Stomach (tissue), 9 donors: ENCODE data around the gene B3GNT3. TPM values are rescaled to one million over a fixed set of nuclear protein-coding genes. Genes with fewer than 3 reads are reported as not detected.
"Not testable (repeated sequence)": the region's sequence is repeated elsewhere in the genome, so short reads cannot be mapped to it uniquely, and the experiment has no call there.

Source experiments
- DNase-seq, 2 donors: peaks; one replicate each; pipeline versions ENCODE4 v3.0.0 to v3.0.0-alpha.2; 2013 to 2019
- H3K27ac ChIP-seq, 5 donors: fragments of 200-600 bp in 4 of 5; sonication (generic) in 4 of 5; one replicate each; pipeline ENCODE4 v1.5.1; 2013 to 2019; ENCODE audit warnings: mild to moderate bottlenecking in 1 of 5, moderate library complexity in 1 of 5
- H3K27me3 ChIP-seq, 3 donors: fragments of 200-600 bp; sonication (generic); one replicate each; pipeline ENCODE4 v1.5.1; 2017 to 2019; ENCODE audit warnings: mixed run types in 1 of 3
- H3K36me3 ChIP-seq, 4 donors: fragments of 200-600 bp; sonication (generic); 1 replicate in 3 of 4; 2 replicates in 1 of 4; pipeline ENCODE4 v1.5.1; 2016 to 2019
- H3K4me1 ChIP-seq, 4 donors: fragments of 200-600 bp; sonication (generic); one replicate each; pipeline ENCODE4 v1.5.1; 2016 to 2019
- H3K4me3 ChIP-seq, 4 donors: fragments of 200-600 bp; sonication (generic) in 3 of 4; one replicate each; pipeline ENCODE4 v1.5.1; 2016 to 2019; ENCODE audit warnings: mild to moderate bottlenecking in 1 of 4
- H3K9me3 ChIP-seq, 4 donors: fragments of 200-600 bp; sonication (generic); one replicate each; pipeline ENCODE4 v1.5.1; 2016 to 2019
- CTCF ChIP-seq, 7 experiments: fragments of 450-650 bp in 4 of 7; fragments of 200-600 bp in 3 of 7; sonication (generic) in 3 of 7; IDR thresholded peaks; one replicate each; pipeline ENCODE4 v1.5.1; 2016 to 2019; ENCODE audit warnings: antibody characterized with exemption in 7 of 7, control low read depth in 2 of 7, mild to moderate bottlenecking in 1 of 7
- EP300 ChIP-seq: sonication (generic); formaldehyde crosslinking; IDR thresholded peaks from one replicate; pipeline ENCODE4 v1.6.1; 2017; ENCODE audit warnings: antibody characterized with exemption
- POLR2A ChIP-seq, 4 donors: fragments of 450-650 bp; IDR thresholded peaks; one replicate each; pipeline ENCODE4 v1.6.1; 2016; ENCODE audit warnings: antibody characterized with exemption in 4 of 4, control low read depth in 2 of 4, mild to moderate bottlenecking in 1 of 4, moderate library complexity in 1 of 4
- POLR2AphosphoS5 ChIP-seq, 3 donors: sonication (generic); formaldehyde crosslinking; IDR thresholded peaks; one replicate each; pipeline ENCODE4 v1.6.1; 2016; ENCODE audit warnings: antibody characterized with exemption in 3 of 3
- WGBS, 5 donors: extraction: QIAGEN DNeasy Blood & Tissue Kit in 3 of 5; methylation state at CpG; one replicate each; pipeline versions ENCODE4 v1.1.5 to v1.1.7; 2013 to 2018; 5-methylcytosine and 5-hydroxymethylcytosine counted together
- intact Hi-C: fragments of 100-400 bp; cut with DNase I; formaldehyde crosslinking; loops from one replicate; pipeline ENCODE4 v1.15.1; 2023; ENCODE audit warnings: low total_unique reads
- polyA plus RNA-seq, 3 donors: library from polyadenylated mRNA; stranded (reverse); fragments of 200-250 nt; gene quantifications; one replicate each; pipeline ENCODE4 v1.2.3, GENCODE V29; 2013
- total RNA-seq, 5 donors: library from RNA; depleted of rRNA; stranded (reverse); fragments of >200 nt; gene quantifications; one replicate each; pipeline versions ENCODE4 v1.1.0 to v1.2.3, GENCODE V29; 2014 to 2016
- donor health status: healthy with polysubstance abuse.
- donor health status: Bipolar disorder and iron deficiency.
- donor health status: healthy.

Gene B3GNT3
- total and polyA plus RNA-seq, 8 donors: 11.3 to 117 (median 20.2) TPM

- no peaks in the 10 kb centered on the region for H3K9me3 ChIP-seq
- WGBS, 5 donors: 71 to 100% (median 96%) methylated on average over 1 to 2 of the region's 2 CpGs
- TF ChIP-seq POLR2AphosphoS5 (IDR thresholded peaks at IDR 0.05) (no peak), POLR2A (IDR thresholded peaks at IDR 0.05) (no peak), CTCF (IDR thresholded peaks at IDR 0.05) (no peak), EP300 (no peak)
- peaks cover 0 to 10% (median 0%) of the 10 kb centered on the region in 4 donors for H3K36me3 ChIP-seq
- DNase-seq: no peak
- no peak overlapping the region for H3K27ac ChIP-seq
- peaks cover 0 to 62% (median 4%) of the 10 kb centered on the region in 3 donors for H3K27me3 ChIP-seq
- intact Hi-C loops: no loop called here
- H3K4me1 ChIP-seq: peaks cover 0 to 31% (median 21%) of the 10 kb centered on the region in 4 donors
- no peak overlapping the region for H3K4me3 ChIP-seq
Observed at GRCh38 chr19:17780781-17781180, 14.2 kb upstream of the B3GNT3 start.

GRCh38 chr19:17783721-17784120 is 11.2 kb upstream of the B3GNT3 start:
- H3K27ac ChIP-seq, H3K36me3 ChIP-seq, intact Hi-C loops, H3K4me3 ChIP-seq, H3K9me3 ChIP-seq, DNase-seq: not testable (repeated sequence)
- Histone ChIP-seq H3K27me3 (peaks cover 0 to 43% (median under 1%) of the 10 kb centered on the region in 3 donors), H3K4me1 (peaks cover 0 to 22% (median 13%) of the 10 kb centered on the region in 4 donors)
- 61 to 77% (median 71%) methylated on average over 5 of the region's 5 CpGs for WGBS, 5 donors

- peak; percentile 78 to 87 for DNase-seq
- peaks cover 0 to 10% (median 0%) of the 10 kb centered on the region in 4 donors for H3K36me3 ChIP-seq
- TF ChIP-seq CTCF (IDR thresholded peaks at IDR 0.05) (peak in 5 of 7 experiments; percentile 37 to 85 (median 78)), EP300 (no peak)
- H3K27ac ChIP-seq: no peak overlapping the region
- H3K4me3 ChIP-seq: no peak overlapping the region
- H3K27me3 ChIP-seq: peaks cover 0 to 36% (median 0%) of the 10 kb centered on the region in 3 donors
- intact Hi-C loops: no loop called here
- no peaks in the 10 kb centered on the region for H3K9me3 ChIP-seq
- 37 to 48% (median 45%) methylated on average over 20 to 32 of the region's 32 CpGs for WGBS, 5 donors
- H3K4me1 ChIP-seq: peaks cover 0 to 18% (median 7%) of the 10 kb centered on the region in 4 donors
Observed at GRCh38 chr19:17784201-17785008, 10.5 kb upstream of the B3GNT3 start.

GRCh38 chr19:17787274-17787913 is 7.5 kb upstream of the B3GNT3 start:
- no peak for DNase-seq
- WGBS, 5 donors: 84 to 98% (median 95%) methylated on average over 9 to 14 of the region's 14 CpGs
- H3K36me3 ChIP-seq: peaks cover 0 to 10% (median 0%) of the 10 kb centered on the region in 4 donors
- H3K9me3 ChIP-seq: no peaks in the 10 kb centered on the region
- intact Hi-C loops: no loop called here
- H3K4me3 ChIP-seq: no peak overlapping the region
- peaks cover 11 to 28% (median 17%) of the 10 kb centered on the region in 4 donors for H3K4me1 ChIP-seq
- H3K27me3 ChIP-seq: peaks cover 0 to 16% (median 0%) of the 10 kb centered on the region in 3 donors
- no peak for TF ChIP-seq EP300
- no peak overlapping the region for H3K27ac ChIP-seq

GRCh38 chr19:17788632-17789031 is 6.3 kb upstream of the B3GNT3 start:
- TF ChIP-seq CTCF (IDR thresholded peaks at IDR 0.05) (no peak), POLR2AphosphoS5 (IDR thresholded peaks at IDR 0.05) (no peak), POLR2A (IDR thresholded peaks at IDR 0.05) (no peak)
- intact Hi-C loops: no loop called here

More at GRCh38 chr19:17788632-17789031, 6.3 kb upstream of the B3GNT3 start:
- Histone ChIP-seq H3K27ac (no peak overlapping the region), H3K4me3 (no peak overlapping the region), H3K4me1 (peaks cover 14 to 32% (median 17%) of the 10 kb centered on the region in 4 donors), H3K27me3 (peaks cover 0 to 21% (median 0%) of the 10 kb centered on the region in 3 donors), H3K36me3 (peaks cover 0 to 4% (median 0%) of the 10 kb centered on the region in 4 donors), H3K9me3 (no peaks in the 10 kb centered on the region)
- WGBS, 5 donors: 77 to 100% (median 97%) methylated on average over 2 of the region's 2 CpGs
- no peak for DNase-seq
